PC-3 (cell line): ENCODE data around the gene PLSCR1.
"Not testable (repeated sequence)": the region's sequence is repeated elsewhere in the genome, so short reads cannot be mapped to it uniquely, and the experiment has no call there.

ENCODE experiments used
- CTCF ChIP-seq: fragments of 300-600 bp; sonication (generic); conservative IDR thresholded peaks from 2 replicates; pipeline ENCODE4 v1.5.1; 2017; ENCODE audit warnings: antibody characterized with exemption, low read depth, mild to moderate bottlenecking, low read length
- EZH2 ChIP-seq: fragments of 300-600 bp; sonication (generic); IDR thresholded peaks from one replicate; pipeline ENCODE4 v1.6.1; 2017; ENCODE audit warnings: antibody characterized with exemption, mild to moderate bottlenecking, low read length; ENCODE audit not compliant: unreplicated experiment
- EZH2phosphoT487 ChIP-seq: fragments of 300-600 bp; sonication (generic); IDR thresholded peaks from 2 replicates; pipeline ENCODE4 v1.6.1; 2018; ENCODE audit warnings: mild to moderate bottlenecking, antibody characterized with exemption, low read length, borderline replicate concordance

DNA sequence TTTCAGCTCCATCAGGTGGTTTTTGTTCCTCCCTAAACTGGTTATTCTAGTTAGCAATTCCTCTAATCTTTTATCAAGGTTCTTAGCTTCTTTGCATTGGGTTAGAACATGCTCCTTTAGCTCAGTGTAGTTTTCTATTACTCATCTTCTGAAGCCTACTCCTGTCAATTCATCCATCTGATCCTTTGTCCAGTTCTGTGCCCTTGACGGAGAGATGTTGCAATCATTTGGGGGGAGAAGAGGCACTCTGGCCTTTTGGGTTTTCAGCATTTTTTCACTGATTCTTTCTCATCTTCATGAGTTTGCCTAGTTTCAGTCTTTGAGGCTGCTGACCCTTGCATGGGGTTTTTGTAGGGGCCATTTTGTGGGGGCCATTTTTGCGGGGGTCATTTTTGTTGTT is 69.4 kb downstream of the PLSCR1 start:
- TF ChIP-seq CTCF, EZH2, EZH2phosphoT487: not testable (repeated sequence)
